Urothelium cell line (cell line): ENCODE data around the gene GPAT3.

Experiments used
- DNase-seq: peaks from one replicate; pipeline ENCODE4 v3.0.0; 2011; ENCODE audit warnings: low spot score, mixed read lengths
- FAIRE-seq: peaks from 2 replicates; lab custom pipeline; 2011; peaks lifted over from hg19 to GRCh38; lab: Jason Lieb, UNC

GPAT3 gene

DNA sequence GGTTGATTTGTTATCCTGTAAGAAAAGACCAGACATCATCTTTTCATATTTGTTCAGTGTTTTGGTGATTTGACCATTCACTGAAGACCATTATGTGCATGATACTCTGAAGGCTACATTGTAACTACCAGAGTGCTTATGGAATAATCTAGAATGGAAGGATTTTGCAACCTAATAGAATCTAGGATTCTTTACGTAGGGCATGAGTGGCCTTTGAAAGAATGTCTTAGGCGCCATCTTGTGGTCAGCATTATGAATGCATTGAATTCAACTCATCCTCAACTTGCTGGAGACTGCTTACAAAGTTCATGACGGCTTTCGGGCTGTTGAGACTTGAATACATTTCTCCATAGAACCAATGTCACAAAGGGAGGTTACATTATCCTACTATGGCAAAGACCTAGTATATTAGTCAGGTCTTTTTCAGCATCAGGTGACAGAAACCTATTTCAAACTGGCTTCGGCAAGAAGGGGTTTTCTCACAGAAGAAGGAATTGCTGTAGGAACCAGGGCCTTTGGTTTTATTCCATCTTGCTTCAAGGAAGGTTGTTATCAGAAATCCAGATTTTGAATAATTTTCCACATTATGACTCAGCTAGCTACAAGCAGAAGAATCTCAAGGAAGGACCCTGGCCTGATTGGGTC lies 104.1 kb downstream of the GPAT3 start:
- DNase-seq (peak; percentile 64), FAIRE-seq (no peak)

DNA sequence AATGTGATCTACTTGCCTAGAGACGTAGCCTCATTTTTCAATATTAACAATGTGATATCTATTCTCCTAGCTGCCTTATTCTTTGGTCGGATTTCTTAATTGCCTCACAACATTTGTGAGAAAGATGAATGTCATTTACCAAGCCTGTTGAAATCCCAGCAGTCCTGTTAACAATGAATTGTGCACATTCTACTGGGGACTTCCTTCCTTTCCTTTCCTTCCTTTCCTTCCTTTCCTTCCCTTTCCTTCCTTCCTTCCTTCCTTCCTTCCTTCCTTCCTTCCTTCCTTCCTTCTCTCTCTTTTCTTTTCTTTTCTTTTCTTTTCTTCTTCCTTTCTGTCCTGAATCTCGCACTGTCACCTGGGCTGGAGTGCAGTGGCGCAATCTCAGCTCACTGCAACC lies 107.1 kb downstream of the GPAT3 start:
- no peak for DNase-seq
- FAIRE-seq: no peak

DNA sequence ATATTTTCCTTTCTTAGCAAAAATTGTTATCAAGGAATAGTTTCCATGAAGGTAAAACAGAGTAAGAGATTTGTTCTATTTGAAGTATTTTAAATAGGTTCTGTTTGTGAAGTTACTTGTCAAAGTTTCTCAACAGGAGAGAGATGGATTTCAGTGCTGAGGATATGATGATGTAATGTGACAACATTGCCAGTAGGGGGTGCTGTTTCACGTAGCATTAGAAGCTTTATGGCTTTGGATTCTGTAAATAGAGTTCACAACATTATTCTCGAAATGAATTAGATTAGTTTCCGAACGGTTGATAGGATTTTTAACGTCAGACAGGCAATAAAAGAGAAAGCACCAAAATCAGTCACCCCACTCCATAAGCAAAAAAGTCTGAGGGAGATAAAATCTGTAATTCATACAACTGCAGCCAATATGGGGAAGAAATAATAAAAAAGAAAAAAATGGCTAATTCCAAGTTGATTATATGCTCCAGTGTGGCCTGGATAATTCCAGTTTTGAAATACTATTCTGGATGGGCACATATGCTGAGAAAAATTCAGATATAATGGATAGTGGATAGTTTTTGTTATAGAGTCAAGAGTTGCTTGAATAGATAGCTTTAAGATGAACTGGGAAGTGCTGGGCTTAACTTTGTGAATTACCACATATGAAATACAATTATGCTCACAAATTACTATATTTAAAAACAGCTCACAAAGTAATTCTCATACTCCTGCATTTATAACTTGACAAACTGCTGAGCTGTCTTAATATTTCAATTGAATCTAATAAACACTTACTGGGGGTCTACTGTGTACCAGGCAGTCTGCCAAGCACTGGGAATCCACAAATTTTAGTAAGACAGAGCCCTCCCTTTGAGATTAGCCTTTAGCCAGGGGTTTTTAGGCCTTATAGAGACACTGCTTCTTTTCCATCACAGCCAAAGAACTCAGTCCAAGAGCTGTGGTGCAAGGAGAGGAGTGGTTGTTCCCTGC lies 109.1 kb downstream of the GPAT3 start:
- DNase-seq: peak; percentile 54
- FAIRE-seq: no peak

DNA sequence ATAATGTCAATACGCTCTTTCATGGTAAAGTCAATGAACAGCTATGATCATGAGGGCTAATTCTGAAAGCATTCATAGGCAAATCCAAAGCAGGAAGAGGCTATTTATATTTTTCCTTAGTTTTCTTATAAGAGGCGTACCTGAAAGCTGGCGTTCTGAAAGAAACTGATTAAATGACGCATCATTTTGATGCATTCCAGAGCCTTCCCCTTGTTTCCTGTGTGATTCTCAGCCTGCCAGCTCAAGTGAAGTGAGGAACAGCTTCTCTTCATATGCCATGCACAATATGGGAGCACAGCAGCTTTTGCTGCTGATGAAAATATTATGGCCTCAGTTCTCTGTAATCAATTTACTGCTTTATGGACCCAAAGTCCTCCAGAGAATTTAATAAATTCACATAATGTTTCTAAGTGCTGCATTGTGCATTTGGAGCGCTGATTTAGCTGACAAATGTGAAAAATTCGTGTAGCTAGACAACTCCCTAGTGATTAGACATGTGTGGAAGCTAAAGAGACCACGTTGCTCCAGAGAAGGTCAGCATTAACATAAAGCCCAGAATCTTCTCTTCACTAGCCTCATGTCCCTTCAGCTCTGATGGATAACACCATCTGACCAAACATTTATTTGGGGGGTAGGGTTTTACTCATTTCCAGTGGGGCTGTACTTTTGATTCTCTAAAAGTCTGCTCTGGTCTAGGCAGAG lies 110.8 kb downstream of the GPAT3 start:
- FAIRE-seq (no peak), DNase-seq (peak; percentile 15)

DNA sequence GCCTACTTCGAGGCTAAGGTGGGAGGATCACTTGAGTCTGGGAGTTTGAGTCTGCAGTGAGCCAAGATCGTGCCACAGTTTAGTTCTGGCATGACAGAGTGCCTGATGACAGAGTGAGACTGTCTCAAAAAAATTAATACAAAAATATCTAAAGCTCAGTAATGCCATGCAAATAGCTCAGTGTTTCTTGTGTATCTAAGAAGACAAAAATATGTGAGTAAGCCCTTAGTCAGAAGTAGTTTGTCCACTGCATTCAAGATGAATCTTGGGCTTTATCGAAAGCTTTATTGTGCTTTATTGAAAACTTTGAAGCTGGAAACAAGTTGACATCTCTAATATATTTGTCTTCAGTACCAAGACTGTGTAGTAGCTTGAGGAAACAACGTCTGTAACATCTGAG lies 115.9 kb downstream of the GPAT3 start:
- FAIRE-seq: no peak
- DNase-seq: no peak
